GM18861 (cell line): Measurements from ENCODE around the gene APOC1.
"Not testable (repeated sequence)": the region's sequence is repeated elsewhere in the genome, so short reads cannot be mapped to it uniquely, and the experiment has no call there.

Experiments used
- ATAC-seq: cut with Tn5 transposase; IDR thresholded peaks from one replicate; pipeline ENCODE4 v1.9.1; 2021; ENCODE audit not compliant: unreplicated experiment

The APOC1 gene

GRCh38 chr19:44912854-44913253 is 1.6 kb upstream of the APOC1 start:
- ATAC-seq = no peak

- ATAC-seq = not testable (repeated sequence)
Measured at GRCh38 chr19:44913512-44914432, 636 bp upstream of the APOC1 start.

- ATAC-seq = no peak
Measured at GRCh38 chr19:44924243-44924725, 9.9 kb downstream of the APOC1 start.

- no peak for ATAC-seq
Measured at GRCh38 chr19:44925114-44925891, 10.9 kb downstream of the APOC1 start.

- not testable (repeated sequence) for ATAC-seq
Measured at GRCh38 chr19:44926245-44927077, 12.1 kb downstream of the APOC1 start.

GRCh38 chr19:44927746-44928145 is 13.3 kb downstream of the APOC1 start:
- no peak for ATAC-seq

GRCh38 chr19:44930088-44930487 is 15.7 kb downstream of the APOC1 start:
- no peak for ATAC-seq

GRCh38 chr19:44931541-44931940 is 17.1 kb downstream of the APOC1 start:
- no peak for ATAC-seq

- ATAC-seq = no peak
Measured at GRCh38 chr19:44939668-44940067, 25.3 kb downstream of the APOC1 start.

- ATAC-seq = no peak
Measured at GRCh38 chr19:44942067-44942571, 27.7 kb downstream of the APOC1 start, which contains the start of gene APOC4. Gene APOC4 (plus strand): TSS chr19:44942237. CDS start chr19:44942278, 41 bp downstream.

- ATAC-seq = peak; percentile 54
Measured at GRCh38 chr19:44943801-44944249, 29.4 kb downstream of the APOC1 start.

GRCh38 chr19:44947041-44947581 is 32.7 kb downstream of the APOC1 start:
- no peak for ATAC-seq

- ATAC-seq = no peak
Measured at GRCh38 chr19:44948237-44948636, 33.8 kb downstream of the APOC1 start.

GRCh38 chr19:44948763-44949374 is 34.5 kb downstream of the APOC1 start:
- no peak for ATAC-seq

- no peak for ATAC-seq
Measured at GRCh38 chr19:44949550-44949949, 35.1 kb downstream of the APOC1 start.

GRCh38 chr19:44951179-44952159 is 37.1 kb downstream of the APOC1 start:
- no peak for ATAC-seq

GRCh38 chr19:44954278-44954648 is 39.9 kb downstream of the APOC1 start:
- ATAC-seq = peak; percentile 6

- peak; percentile 60 for ATAC-seq
Measured at GRCh38 chr19:44954649-44955504, 40.5 kb downstream of the APOC1 start, which contains the start of gene CLPTM1. Gene CLPTM1 (plus strand): TSS chr19:44955380. CDS start chr19:44955396, 16 bp downstream.
